ENCODE measurements around the gene DYNC1LI1. TPM values are rescaled to one million over a fixed set of nuclear protein-coding genes. Genes with fewer than 3 reads are reported as not detected.

Gene DYNC1LI1
- total and polyA plus RNA-seq, 2 donors (not counting 1 experiment from before 2014, with no cell fraction given), result 15.0 to 38.8 TPM

- no peak overlapping the region for H3K4me2 ChIP-seq (replicated peaks; ENCODE audit: low read depth, low read length, poor library complexity, severe bottlenecking)
- no CpG with 5 or more reads among the region's 4 CpGs for whole genome bisulfite sequencing (ENCODE audit: insufficient coverage)
- H3K27ac ChIP-seq (ENCODE audit: low read length in 2 of 2), result no peak overlapping the region
- H3K9me3 ChIP-seq (ENCODE audit: control extremely low read depth in 1 of 3, control insufficient read depth in 2 of 3, insufficient read depth in 1 of 3, low read length in 2 of 3), result no peaks in the 10 kb centered on the region
- TF ChIP-seq EZH2 (IDR thresholded peaks at IDR 0.05; ENCODE audit: borderline replicate concordance, insufficient read depth, low read depth, low read length, poor library complexity, severe bottlenecking), result no peak
- H3K9me3 Mint-ChIP-seq (ENCODE audit: insufficient read depth), result no peaks in the 10 kb centered on the region
- H3K27me3 ChIP-seq (replicated peaks in 1 of 4; ENCODE audit: control extremely low read depth in 1 of 4, control insufficient read depth in 3 of 4, insufficient read depth in 4 of 4, low read length in 3 of 4), result no peaks in the 10 kb centered on the region
- DNase-seq, result no peak
- H3K4me1 ChIP-seq (ENCODE audit: control insufficient read depth in 2 of 2, insufficient read depth in 2 of 2, low read length in 2 of 2), result peaks cover 8 to 9% of the 10 kb centered on the region in 2 donors
- H3K9ac ChIP-seq (ENCODE audit: low read length), result no peak overlapping the region
- no peaks in the 10 kb centered on the region for H4K20me1 ChIP-seq (ENCODE audit: control insufficient read depth, insufficient read depth, low read length, poor library complexity, severe bottlenecking)
- H2AFZ ChIP-seq (ENCODE audit: insufficient read depth, low read depth, low read length, poor library complexity, severe bottlenecking), result no peak overlapping the region
- H3K27ac Mint-ChIP-seq, result no peak overlapping the region
- no peak for ATAC-seq (ENCODE audit: low read depth)
- CTCF ChIA-PET, result interaction anchor here (0.6 to 1.3 kb wide), 5 partner anchors 67 to 567 kb away, joined by 3 to 6 read pairs (median 5); no protein-coding TSS in a partner anchor
- no peaks in the 10 kb centered on the region for H3K36me3 ChIP-seq (replicated peaks in 1 of 2; ENCODE audit: control extremely low read depth in 1 of 2, control insufficient read depth in 1 of 2, extremely low read depth in 1 of 2, insufficient read depth in 2 of 2, low read length in 1 of 2)
- POLR2A ChIA-PET, result interaction anchor here (0.5 kb wide), 1 partner anchor 148 kb away, joined by 4 read pairs; no protein-coding TSS in a partner anchor
- no peak overlapping the region for H3K4me3 Mint-ChIP-seq
- peaks cover 10% of the 10 kb centered on the region for H3K4me1 Mint-ChIP-seq
- peaks cover 27% of the 10 kb centered on the region for H3K79me2 ChIP-seq (ENCODE audit: control insufficient read depth, insufficient read depth, low read length)
- intact Hi-C loops (cut with micrococcal nuclease), result no loop called here
- no peak overlapping the region for H3K4me3 ChIP-seq (ENCODE audit: control extremely low read depth in 1 of 5, extremely low read depth in 1 of 5, insufficient read depth in 1 of 5, low read depth in 2 of 5, low read length in 4 of 5)
- H3K27me3 Mint-ChIP-seq, result no peaks in the 10 kb centered on the region
Observed at GRCh38 chr3:32506466-32506865, 64.2 kb downstream of the DYNC1LI1 start.

- ChIA-PET POLR2A (interaction anchor here (0.8 to 1.3 kb wide), 3 partner anchors 10 to 182 kb away, joined by 3 to 4 read pairs (median 3); partner anchors contain the start of gene CNOT10), CTCF (interaction anchor here (0.7 to 2.4 kb wide), 6 partner anchors 8 to 206 kb away, joined by 3 to 12 read pairs (median 7); no protein-coding TSS in a partner anchor)
- Histone ChIP-seq H2AFZ (ENCODE audit: insufficient read depth, low read depth, low read length, poor library complexity, severe bottlenecking) (peak overlapping the region; percentile 80), H3K27me3 (replicated peaks in 1 of 4; ENCODE audit: control extremely low read depth in 1 of 4, control insufficient read depth in 3 of 4, insufficient read depth in 4 of 4, low read length in 3 of 4) (no peaks in the 10 kb centered on the region), H3K4me1 (ENCODE audit: control insufficient read depth in 2 of 2, insufficient read depth in 2 of 2, low read length in 2 of 2) (peaks cover 25 to 28% of the 10 kb centered on the region in 2 donors), H3K4me2 (replicated peaks; ENCODE audit: low read depth, low read length, poor library complexity, severe bottlenecking) (peak overlapping the region; percentile 79), H3K9me3 (ENCODE audit: control extremely low read depth in 1 of 3, control insufficient read depth in 2 of 3, insufficient read depth in 1 of 3, low read length in 2 of 3) (no peaks in the 10 kb centered on the region), H3K9ac (ENCODE audit: low read length) (peak overlapping the region; percentile 99), H3K27ac (ENCODE audit: low read length in 2 of 2) (peak overlapping the region; percentile 99), H3K4me3 (ENCODE audit: control extremely low read depth in 1 of 5, extremely low read depth in 1 of 5, insufficient read depth in 1 of 5, low read depth in 2 of 5, low read length in 4 of 5) (peak overlapping the region; percentile 77 to 99 (median 95)), H3K79me2 (ENCODE audit: control insufficient read depth, insufficient read depth, low read length) (peaks cover 61% of the 10 kb centered on the region), H3K36me3 (replicated peaks in 1 of 2; ENCODE audit: control extremely low read depth in 1 of 2, control insufficient read depth in 1 of 2, extremely low read depth in 1 of 2, insufficient read depth in 2 of 2, low read length in 1 of 2) (no peaks in the 10 kb centered on the region), H4K20me1 (ENCODE audit: control insufficient read depth, insufficient read depth, low read length, poor library complexity, severe bottlenecking) (no peaks in the 10 kb centered on the region)
- Mint-ChIP-seq H3K9me3 (ENCODE audit: insufficient read depth) (no peaks in the 10 kb centered on the region), H3K4me1 (peaks cover 33% of the 10 kb centered on the region), H3K27me3 (no peaks in the 10 kb centered on the region), H3K4me3 (peak overlapping the region; percentile 90), H3K27ac (peak overlapping the region; percentile 93)
- TF ChIP-seq CTCF (IDR thresholded peaks at IDR 0.05) (no peak), EZH2 (IDR thresholded peaks at IDR 0.05; ENCODE audit: borderline replicate concordance, insufficient read depth, low read depth, low read length, poor library complexity, severe bottlenecking) (no peak)
- 7% methylated on average over 3 of the region's 6 CpGs for WGBS (ENCODE audit: insufficient coverage)
- intact Hi-C loops (cut with micrococcal nuclease), result loop anchor here (1.0 to 5.0 kb wide), 5 partner anchors 13 to 182 kb away; partner anchors contain the start of genes CNOT10 and DYNC1LI1
- ATAC-seq (ENCODE audit: low read depth) (peak; percentile 4), DNase-seq (no peak)
Observed at GRCh38 chr3:32502946-32503286, 67.7 kb downstream of the DYNC1LI1 start.

Measured in B cell (primary cell).